WI38 (cell line): ENCODE results near the gene GSN.

ENCODE experiments used
- H3K4me3 ChIP-seq: 2 replicates; pipeline ENCODE4 v1.5.1; 2011; ENCODE audit warnings: low read depth, mild to moderate bottlenecking, control low read depth, low read length
- CTCF ChIP-seq: IDR thresholded peaks from 2 replicates; pipeline ENCODE4 v1.5.1; 2012; ENCODE audit warnings: low read depth, mild to moderate bottlenecking, control low read depth, low read length

The GSN gene

DNA sequence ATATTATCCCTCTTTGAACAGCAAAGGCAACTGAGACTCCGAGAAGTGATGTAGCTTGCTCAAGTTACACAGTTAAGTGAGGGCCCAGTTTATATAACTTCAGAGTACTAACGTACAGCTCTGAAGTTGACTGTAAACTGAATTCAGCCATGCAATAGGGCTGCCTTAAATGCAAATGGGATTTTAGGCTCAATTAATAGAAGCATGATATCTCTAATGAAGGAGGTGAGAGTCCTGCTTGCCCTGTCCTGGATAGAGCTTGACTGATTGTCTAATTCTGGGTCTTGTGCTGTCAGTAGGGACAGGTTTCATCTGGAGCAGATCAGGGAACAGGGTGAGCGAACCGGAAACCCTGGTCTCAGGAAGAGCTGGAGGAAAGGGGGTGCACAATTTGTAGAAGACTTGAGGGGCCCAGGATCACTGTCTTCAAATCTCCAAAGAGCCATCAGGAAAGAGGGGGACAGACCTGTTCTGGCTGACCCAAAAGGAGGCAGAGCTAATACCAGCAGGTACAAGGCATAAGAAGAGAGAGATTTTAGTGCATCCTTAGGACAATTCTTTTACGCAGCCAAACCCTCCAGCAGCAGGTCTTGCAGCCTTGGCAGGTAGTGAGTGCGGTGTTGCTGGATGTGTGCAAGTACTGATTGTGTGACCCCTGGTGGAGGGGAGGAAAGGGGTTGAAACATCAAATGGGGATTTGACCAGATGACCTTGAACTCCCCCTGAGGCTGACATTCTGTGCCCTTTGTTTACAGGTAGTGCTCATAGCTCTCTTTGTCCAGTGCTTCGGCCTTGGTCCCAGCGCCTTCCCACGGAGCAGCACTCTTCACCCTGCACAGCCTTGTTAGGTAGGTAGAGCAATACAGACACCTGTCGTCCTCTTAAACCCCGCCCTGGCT lies 13.0 kb downstream of the GSN start:
- no peak overlapping the region for H3K4me3 ChIP-seq
- TF ChIP-seq CTCF = no peak

DNA sequence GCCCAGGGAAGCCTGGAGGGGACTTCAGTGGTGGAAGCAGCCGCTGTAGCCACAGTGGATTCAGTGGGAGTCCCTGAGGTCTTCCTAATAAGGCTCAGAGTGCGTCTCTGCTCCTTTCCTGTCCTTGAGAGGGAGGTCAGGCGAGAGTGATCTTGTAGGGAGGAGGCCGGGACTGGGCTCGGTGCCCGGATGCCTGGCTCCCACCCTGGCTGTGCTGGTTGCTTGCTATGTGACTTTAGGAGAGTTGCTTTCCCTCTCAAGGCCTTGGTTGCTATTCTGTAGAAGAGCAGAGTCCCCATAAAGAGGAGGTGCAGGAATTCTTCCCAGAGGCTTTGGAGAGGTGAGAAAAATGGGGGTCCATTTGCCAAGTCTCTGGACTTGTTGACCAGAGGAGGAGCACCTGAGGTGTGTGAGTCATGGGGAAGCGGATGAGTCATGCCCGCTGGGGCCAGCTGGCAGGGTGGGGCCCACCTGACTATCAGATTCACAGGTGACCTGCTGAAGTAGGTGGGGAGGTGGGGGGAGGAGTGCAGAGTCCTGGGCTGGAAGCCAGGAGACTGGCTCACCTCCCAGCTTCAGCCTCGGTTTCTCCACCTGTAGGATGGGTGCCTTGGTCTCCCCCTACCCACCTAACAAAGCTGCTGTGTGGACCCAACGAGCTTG lies 13.8 kb downstream of the GSN start:
- no peak for TF ChIP-seq CTCF
- no peak overlapping the region for H3K4me3 ChIP-seq

- no peak overlapping the region for H3K4me3 ChIP-seq
- no peak for TF ChIP-seq CTCF
Observed at GRCh38 chr9:121282277-121283079, 14.5 kb downstream of the GSN start.

DNA sequence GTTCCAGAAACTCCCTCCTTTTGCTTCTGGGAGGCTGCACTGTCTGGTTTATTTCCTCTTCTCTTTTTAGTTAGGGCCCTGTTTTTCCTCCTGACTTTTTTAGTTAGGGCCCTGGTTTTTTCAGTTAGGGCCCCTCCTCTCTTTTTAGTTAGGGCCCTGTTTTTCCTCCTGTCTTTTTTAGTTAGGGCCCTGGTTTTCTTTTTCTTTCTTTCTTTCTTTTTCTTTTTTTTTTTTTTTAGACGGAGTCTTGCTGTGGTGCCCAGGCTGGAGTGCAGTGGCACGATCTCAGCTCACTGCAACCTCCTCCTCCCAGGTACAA lies 15.1 kb downstream of the GSN start:
- H3K4me3 ChIP-seq = no peak overlapping the region
- no peak for TF ChIP-seq CTCF

- no peak overlapping the region for H3K4me3 ChIP-seq
- no peak for TF ChIP-seq CTCF
Observed at GRCh38 chr9:121283856-121284732, 16.1 kb downstream of the GSN start.

DNA sequence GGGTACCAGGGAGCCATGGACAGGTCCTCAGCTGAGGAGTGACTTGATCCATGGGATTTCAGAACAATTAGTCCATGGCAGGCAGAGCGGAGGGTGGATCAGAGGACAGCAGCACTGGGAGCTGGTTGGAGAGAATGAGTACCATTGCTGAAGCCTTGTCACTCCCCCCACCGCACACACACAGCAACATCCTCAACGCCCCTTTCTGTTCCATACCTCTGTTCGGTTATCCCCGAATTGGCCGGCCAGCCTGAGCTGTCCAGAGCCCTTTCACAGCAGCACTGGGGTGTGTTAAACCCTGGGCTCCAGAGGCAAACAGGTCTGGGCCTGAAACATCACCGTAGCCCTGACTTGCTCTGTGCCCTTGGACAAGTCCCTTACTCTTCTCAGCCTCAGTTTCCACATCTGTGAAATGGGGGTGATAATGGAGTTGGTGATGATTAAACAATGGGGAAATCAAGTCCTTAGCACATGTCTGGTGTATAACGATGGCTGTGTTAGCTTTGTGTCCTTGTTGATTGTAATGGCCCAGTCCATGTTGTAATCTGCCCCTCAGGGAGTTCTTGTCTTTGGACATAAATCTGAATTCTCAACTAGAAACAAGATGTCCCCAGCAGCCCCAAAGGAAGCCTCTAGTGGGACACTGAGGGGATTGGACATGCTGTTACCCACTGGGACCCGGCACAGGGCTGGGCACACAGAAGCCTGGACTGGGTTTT lies 16.9 kb downstream of the GSN start:
- no peak overlapping the region for H3K4me3 ChIP-seq
- no peak for TF ChIP-seq CTCF
